ENCODE data around the gene PTPN14. TPM values are rescaled to one million over a fixed set of nuclear protein-coding genes. Genes with fewer than 3 reads are reported as not detected.

PTPN14 gene
- total RNA-seq, 1 experiment from 2014 or later: 76.4 TPM

DNA sequence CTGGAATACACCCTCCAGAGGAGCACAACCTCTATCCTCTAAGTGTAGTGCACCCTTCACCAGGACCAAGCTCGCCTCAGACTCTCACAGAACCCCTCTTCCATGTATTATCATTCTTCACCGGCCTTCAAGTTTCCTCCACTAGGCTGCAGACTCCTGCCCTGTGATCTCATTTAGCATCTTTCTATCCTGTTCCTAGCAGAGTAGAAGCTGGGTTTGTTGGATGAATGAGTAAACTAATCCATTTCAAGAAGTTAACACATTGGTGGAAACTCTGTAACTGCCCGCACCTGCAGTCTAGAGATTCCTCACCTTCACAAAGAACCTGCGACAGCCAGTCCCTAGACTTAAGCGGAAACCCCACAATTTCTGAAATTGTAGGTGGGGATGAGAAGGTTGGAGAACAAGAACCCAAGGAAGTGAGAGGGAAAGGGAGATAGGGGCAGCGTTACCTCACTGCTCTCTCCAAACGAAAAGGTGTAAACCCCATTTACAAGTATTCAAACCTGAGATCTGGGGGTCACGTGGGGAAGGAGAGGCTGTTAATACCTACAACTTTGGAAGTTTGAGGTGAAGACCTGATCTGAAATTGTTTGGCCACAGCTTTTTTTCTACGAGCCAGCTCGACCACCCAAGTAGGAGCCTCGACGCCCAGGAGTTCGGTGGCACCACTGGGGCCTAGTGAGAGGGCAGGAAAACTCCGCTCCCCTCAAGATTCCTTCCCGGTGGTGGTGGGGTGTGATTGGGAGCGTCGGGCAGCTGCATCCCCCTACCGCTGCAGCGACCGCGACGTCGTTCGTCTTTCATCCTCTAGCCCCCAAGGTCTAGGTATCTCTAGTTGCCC, 1.2 kb downstream of the PTPN14 start:
- no peak overlapping the region for H2BK5ac ChIP-seq (ENCODE audit: insufficient read length, low read length)
- Mint-ChIP-seq H3K9me3 (no peaks in the 10 kb centered on the region; a peak in 2 of 5 replicates), H3K27me3 (ENCODE audit: low read depth) (no peaks in the 10 kb centered on the region), H3K4me1 (peaks cover 46 to 62% of the 10 kb centered on the region in 2 experiments), H3K4me3 (peak overlapping the region; percentile 91 to 92), H3K36me3 (ENCODE audit: insufficient read depth in 1 of 3, low read depth in 3 of 3) (0 out of 7 replicates have a peak, but pooled peaks cover 0 to 2% (median 0%) of the 10 kb centered on the region in 3 experiments), H3K27ac (peak overlapping the region; percentile 45 to 95 (median 78); a peak in 5 of 7 replicates)
- no peak overlapping the region for H2BK20ac ChIP-seq (ENCODE audit: low read depth, low read length, poor library complexity, severe bottlenecking)
- H3K9me3 ChIP-seq (ENCODE audit: control insufficient read depth, low read depth, low read length): no peaks in the 10 kb centered on the region
- peak; percentile 44; the same call in 1 of the 3 replicates for TF ChIP-seq CTCF (conservative IDR thresholded peaks at IDR 0.05)
- H3K14ac ChIP-seq (ENCODE audit: insufficient read depth, low read length): peak overlapping the region; percentile 94
- no peak overlapping the region for H3K27ac ChIP-seq (ENCODE audit: insufficient read length, low read depth, low read length)
- H2BK120ac ChIP-seq (ENCODE audit: low read depth, low read length, poor library complexity, severe bottlenecking): no peak overlapping the region
- peak overlapping the region; percentile 68 for H3K4me2 ChIP-seq (ENCODE audit: insufficient read depth, insufficient read length, low read length)
- peak overlapping the region; percentile 93 for H3K4ac ChIP-seq (ENCODE audit: low read depth, low read length)
- peak overlapping the region; percentile 96 for H3K18ac ChIP-seq (ENCODE audit: insufficient read length, low read depth, low read length)
- peaks cover 43% of the 10 kb centered on the region; the same call in 1 of the 2 replicates for H3K79me2 ChIP-seq (ENCODE audit: insufficient read depth, low read length)
- H4K20me1 ChIP-seq (ENCODE audit: control insufficient read depth, insufficient read depth, insufficient read length): no peaks in the 10 kb centered on the region
- H4K91ac ChIP-seq (ENCODE audit: insufficient read length, low read depth, low read length): peak overlapping the region; percentile 99
- H3K27me3 ChIP-seq (ENCODE audit: insufficient read depth, low read length): no peaks in the 10 kb centered on the region
- peak overlapping the region; percentile 12 for H4K5ac ChIP-seq (ENCODE audit: insufficient read length, low read depth, low read length)
- no peak overlapping the region for H2BK15ac ChIP-seq (ENCODE audit: low read depth, low read length)
- H2AK5ac ChIP-seq (ENCODE audit: insufficient read length, low read length): no peak overlapping the region
- peaks cover 12% of the 10 kb centered on the region for H3K4me1 ChIP-seq (ENCODE audit: insufficient read depth, low read length)
- H3K79me1 ChIP-seq (ENCODE audit: insufficient read depth, low read depth, low read length, poor library complexity, severe bottlenecking): peaks cover 4% of the 10 kb centered on the region
- H3K23ac ChIP-seq (ENCODE audit: insufficient read length, low read depth, low read length): no peak overlapping the region
- H3K23me2 ChIP-seq (ENCODE audit: insufficient read length, low read depth, low read length, poor library complexity, severe bottlenecking): peaks cover 27% of the 10 kb centered on the region
- H2AFZ ChIP-seq (ENCODE audit: low read length): no peak overlapping the region
- H2BK12ac ChIP-seq (ENCODE audit: insufficient read length, low read depth, low read length): no peak overlapping the region
- DNase-seq: no peak
- WGBS (ENCODE audit: extremely low coverage, insufficient read length, low lambda C conversion rate): no CpG with 5 or more reads among the region's 24 CpGs
- no peak overlapping the region for H3T11ph ChIP-seq (ENCODE audit: low read length)
- H3K56ac ChIP-seq (ENCODE audit: insufficient read length, low read depth, low read length): no peak overlapping the region
- peak overlapping the region; percentile 97 for H3K9ac ChIP-seq (ENCODE audit: extremely low read depth, insufficient read length, low read length)
- no peak overlapping the region for H4K8ac ChIP-seq (replicated peaks; ENCODE audit: insufficient read length, low read depth, low read length)
